Ammon's horn (tissue), 1 donor: ENCODE data around the gene CEP85L.
A peak's percentile ranks its signal among the peaks of the same experiment; 100 is the strongest.

Source experiments
- DNase-seq: peaks from one replicate; pipeline ENCODE4 v3.0.0-alpha.2; 2016; ENCODE audit warnings: low spot score

The CEP85L gene

DNA sequence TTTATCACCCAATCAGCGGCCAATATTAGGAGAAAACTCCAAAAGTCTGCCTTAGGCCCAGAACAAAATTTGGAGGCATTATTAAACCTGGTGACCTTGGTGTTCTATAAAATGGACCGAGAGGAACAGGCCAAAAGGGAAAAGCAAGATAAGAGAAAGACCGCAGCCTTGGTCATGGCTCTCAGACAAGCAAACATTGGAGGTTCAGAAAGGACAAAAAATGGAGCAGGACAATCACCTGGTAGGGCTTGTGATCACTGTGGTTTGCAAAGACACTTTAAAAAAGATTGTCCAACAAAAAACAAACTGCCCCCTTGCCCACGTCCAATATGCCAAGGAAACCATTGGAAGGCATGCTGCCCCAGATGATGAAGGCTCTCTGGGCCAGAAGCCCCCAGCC is 31.2 kb downstream of the CEP85L start:
- DNase-seq: no peak

GRCh38 chr6:118618676-118619377 is 32.6 kb downstream of the CEP85L start:
- peak; percentile 72 for DNase-seq

DNA sequence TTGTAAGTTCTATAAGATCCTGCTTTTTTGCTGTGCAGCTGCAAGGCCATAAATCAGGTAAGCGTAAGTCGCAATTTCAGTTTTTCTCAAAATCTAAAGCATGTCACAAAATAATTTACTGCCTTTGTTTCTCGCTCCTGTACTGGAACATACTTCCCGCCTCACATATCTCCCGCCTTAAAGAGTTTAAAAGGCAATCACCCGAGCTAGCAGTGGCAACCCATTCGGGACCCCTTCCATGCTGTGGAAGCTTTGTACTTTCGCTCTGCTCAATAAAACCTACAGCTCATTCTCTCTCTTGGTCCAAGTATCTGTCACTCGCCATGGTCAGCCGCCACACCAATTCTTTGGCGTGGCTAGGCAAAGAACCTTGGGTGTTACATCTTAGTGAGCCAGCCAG is 34.0 kb downstream of the CEP85L start:
- no peak for DNase-seq

DNA sequence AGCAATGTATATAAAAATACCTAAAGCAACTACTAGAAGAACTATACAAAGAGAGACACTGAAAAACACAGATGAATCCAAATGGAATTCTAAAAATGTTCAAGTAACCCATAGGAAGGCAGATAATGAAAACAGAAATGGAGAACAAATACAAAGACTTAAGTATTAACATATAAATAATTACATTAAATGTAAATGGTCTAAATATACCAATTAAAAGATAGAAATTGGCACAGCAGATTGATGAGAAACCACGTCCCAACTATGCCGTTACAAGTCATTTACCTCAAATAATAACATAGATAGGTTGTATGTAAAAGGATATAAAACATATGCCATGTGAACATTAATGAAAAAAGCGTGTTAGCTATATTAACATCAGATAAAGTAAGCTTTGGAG is 40.1 kb downstream of the CEP85L start:
- no peak for DNase-seq

- DNase-seq: no peak
Observed at GRCh38 chr6:118606858-118607257, 44.5 kb downstream of the CEP85L start.

- no peak for DNase-seq
Observed at GRCh38 chr6:118606268-118606667, 45.1 kb downstream of the CEP85L start.

DNA sequence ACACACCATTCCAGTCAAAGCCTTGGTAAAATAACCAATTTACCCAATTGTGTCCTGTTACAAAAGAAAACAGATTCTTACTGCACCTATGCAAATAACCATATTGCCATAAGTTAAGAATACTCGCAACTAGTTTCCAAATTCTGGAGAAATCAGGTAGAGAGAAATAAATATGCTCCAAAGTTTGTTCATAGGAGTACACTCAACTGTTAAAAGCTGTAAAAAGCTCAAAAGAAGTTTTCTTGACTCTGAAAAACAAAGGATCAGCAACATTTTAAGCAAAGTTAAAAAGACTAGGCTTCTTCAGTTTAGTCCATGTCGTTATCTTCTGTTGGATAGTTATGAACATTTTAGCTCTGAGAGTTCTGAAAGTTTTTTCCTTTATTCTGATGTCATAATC is 48.0 kb downstream of the CEP85L start:
- no peak for DNase-seq

DNA sequence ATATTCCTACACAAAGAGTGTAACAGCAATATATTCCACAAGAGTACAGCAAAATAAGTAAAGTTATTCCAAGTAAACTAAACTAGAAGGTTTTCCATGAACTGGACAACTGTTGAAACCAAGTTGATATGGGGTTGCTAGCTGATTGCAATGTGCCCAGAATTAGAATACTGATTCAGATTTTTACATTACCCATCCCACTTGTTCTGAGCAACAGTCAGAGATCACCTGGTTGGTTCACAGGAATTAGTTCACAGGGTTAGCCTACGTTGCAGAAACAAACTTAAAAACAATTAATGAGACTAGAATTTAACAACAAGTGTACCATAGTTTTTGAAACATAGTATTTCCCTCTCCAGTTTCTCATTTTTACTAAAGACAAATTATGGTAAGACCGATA is 49.1 kb downstream of the CEP85L start:
- DNase-seq: no peak

DNA sequence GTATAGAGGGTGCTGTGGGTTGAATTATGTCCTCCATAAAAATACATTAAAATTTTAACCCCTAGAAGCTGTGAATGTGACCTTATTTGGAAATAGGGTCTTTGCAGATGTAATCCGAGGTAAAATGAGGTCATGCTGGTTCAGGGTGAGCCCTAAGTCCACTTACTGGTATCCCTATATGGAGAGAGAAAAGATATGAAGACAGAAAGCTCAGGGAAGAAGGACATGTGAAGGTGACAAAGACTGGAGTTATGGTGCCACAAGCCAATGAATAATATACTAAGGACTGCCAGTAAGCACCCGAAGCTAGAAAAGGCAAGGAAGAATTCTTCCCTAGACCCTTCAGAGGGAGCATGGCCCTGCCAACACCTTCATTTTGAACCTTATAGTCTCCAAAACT is 53.1 kb downstream of the CEP85L start:
- DNase-seq: no peak

DNA sequence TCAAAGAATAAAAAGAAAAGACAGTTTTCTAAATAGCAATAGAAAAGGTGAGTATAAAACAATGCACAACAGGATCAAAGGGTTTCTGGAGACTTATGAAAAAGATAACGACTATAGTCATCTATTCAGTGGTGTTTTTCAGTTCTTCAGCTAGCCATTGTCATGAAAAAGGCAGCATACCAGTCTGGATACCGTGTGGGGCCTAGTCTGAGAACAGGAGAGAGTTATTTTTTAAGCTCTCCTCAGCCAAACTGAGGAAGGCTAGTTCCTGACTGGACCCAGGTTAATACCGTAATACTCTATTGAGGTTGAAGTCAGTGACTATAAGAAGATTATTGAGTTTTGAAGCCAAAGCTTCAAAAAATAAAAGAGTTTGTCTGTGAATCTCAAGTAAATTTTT is 53.8 kb downstream of the CEP85L start:
- DNase-seq: no peak

DNA sequence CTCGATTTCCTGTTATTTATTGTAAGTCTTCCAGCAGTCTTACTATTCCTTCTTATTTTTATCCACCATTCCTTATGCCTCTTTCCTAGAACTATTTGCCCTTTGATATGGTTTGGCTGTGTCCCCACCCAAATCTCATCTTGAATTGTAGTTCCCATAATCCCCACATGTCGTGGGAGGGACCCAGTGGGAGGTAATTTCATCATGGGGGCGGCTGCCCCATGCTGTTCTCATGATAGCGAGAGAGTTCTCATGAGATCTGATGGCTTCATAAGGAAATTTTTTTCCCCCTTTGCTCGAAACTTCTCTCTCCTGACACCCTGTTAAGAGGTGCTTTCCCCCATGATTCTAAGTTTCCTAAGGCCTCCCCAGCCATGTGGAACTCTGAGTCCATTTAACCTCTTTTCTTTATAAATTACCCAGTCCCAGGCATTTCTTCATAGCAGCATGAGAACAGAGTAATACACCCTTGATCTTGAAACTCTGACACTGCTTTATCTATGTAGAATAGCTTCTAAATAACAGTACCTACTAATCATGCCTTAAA is 54.5 kb downstream of the CEP85L start:
- no peak for DNase-seq

DNA sequence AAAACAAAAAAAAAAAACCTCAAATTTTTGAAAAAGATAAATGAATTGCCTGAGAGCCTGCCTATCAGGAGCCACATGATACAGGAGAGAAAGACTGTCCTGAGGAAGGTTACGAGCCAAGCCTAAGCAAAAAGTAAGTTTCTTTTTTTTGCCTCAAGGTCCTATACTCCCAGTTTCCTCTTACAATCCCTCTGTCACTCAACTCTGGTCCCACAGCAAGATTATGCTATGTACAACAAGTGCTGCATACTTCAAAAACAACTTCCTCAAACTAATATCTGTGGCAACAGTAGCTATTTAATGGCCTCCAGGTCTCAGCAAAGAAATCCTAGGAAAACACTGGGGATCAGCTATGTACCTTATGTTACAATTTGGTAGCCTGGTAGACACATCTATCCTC is 56.5 kb downstream of the CEP85L start:
- no peak for DNase-seq

DNA sequence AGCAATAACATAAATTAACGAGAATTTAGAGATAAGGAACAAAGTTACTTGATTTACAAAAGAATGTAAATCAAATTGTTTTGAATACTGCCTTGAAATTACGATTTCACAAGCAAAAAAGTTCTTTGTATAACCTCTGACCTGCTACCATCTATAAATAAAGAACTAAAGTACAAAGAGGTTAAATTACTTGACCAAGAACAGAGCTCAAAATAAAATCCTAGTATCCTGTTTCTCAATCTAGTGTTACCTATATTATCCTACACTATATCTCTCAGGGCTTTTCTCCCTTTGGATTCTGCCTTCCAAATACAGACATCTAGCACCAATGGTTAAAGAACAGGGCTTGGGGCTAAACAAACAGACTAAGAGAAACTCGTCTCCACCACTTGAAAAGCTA is 59.5 kb downstream of the CEP85L start:
- no peak for DNase-seq

- DNase-seq: no peak
Observed at GRCh38 chr6:118589649-118590365, 61.6 kb downstream of the CEP85L start.

DNA sequence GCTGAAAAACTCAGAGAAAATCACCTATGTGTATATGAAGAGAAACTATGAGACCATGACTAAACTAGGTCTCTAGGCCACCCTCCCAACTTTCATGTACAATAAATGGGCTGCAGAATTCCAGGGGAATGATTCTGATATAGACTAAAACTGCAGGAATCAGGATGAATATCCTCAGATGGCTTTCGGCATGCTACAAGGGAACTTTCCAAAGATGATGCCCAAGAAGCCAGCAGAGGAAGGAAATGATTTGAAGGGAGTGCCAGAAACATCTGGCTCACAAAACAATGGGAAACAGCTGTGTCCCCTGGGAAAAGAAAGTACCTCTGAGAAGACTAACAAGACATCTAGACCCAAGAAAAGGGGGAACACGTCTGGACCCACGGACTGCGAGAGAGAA is 62.2 kb downstream of the CEP85L start:
- no peak for DNase-seq

- DNase-seq: no peak
Observed at GRCh38 chr6:118588626-118589025, 62.8 kb downstream of the CEP85L start.

DNA sequence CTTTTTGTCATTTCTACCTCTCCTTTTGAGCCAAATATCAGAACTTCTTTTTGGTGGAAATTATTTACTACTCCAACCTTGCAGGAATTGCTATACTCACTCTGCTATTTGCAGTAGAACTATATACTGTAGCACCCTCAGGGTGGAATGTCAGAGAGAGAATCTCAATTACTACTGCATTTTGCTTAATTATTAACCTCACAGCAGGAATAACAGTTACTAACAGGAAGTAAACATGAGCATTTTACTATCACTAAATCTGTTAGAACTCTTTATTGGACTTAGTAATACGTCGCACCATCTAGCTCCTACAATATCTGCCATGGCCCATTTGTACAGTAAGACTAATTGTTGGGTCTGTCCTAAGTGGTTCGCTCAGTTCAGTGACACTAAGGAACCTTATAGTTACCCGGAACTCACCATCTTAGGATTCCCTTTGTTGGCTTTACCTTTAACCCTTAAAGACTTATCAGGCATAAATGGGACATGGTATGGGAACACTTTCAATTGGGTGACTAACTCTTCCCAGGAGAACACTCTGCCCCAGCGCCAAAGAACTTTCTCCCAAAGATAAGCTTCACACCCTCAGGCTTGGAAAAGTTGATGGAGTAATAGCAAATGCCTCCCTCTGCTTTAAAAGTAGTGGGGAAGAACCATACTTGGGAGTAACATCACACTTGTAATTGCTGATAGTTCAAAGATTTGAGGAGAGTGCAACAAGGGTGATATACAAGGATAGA is 64.5 kb downstream of the CEP85L start:
- no peak for DNase-seq

- no peak for DNase-seq
Observed at GRCh38 chr6:118584911-118585310, 66.5 kb downstream of the CEP85L start.

- DNase-seq: no peak
Observed at GRCh38 chr6:118581489-118581959, 69.9 kb downstream of the CEP85L start.

DNA sequence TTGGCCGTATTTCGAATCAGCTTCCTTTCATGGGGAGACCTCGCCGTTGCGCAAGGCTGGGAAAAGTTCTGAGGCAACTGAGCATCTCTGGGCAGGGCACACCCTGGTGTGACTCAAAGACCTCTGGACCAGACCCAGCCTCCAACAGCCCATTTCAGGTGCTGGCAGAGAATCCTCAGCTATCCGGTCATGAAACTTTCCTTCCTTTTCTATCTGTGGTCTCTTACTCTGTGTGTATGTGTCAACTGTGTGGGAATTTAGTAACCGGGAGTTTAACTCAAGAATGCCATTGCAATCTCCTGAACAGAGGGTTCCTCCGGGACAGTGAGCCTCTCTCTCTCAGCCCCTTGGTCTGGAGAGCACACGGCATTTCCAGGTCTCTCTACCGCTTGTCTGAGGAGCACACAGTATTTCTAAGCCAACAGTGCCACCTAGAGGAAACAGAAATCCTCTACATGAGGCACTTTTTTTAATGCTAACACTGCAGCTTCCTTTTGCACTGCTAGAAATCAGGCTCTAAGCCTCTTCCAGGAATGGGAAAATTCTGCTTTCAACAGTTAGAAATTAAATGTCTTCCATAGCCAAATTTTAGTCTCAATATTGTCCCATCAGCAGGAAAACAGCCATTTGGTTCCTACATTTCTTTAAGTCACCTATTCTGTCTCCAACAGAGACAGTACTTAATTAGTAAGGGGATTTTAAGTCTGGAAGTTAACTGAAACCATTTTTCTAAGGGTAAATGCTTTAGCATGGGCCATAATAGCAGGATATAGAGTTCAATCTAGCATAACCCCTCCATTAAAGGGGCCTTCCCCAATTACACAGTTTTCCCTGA is 70.6 kb downstream of the CEP85L start:
- DNase-seq: peak; percentile 89

- DNase-seq: no peak
Observed at GRCh38 chr6:118579786-118580185, 71.6 kb downstream of the CEP85L start.

- no peak for DNase-seq
Observed at GRCh38 chr6:118578617-118579016, 72.8 kb downstream of the CEP85L start.
